K562 (cell line): ENCODE results near the gene ZDHHC18. TPM values are rescaled to one million over a fixed set of nuclear protein-coding genes. Genes with fewer than 3 reads are reported as not detected.

Source experiments
- CREM ChIP-seq: IDR thresholded peaks from 2 replicates; pipeline ENCODE4 v1.6.1; 2014; ENCODE audit warnings: antibody characterized with exemption, low read depth
- DPF2 ChIP-seq: fragments of 450-650 bp; IDR thresholded peaks from 2 replicates; pipeline ENCODE4 v1.6.1; 2016
- ERF ChIP-seq: fragments of 450-650 bp; formaldehyde crosslinking; IDR thresholded peaks from 2 replicates; pipeline ENCODE4 v1.4.0; 2020; ENCODE audit warnings: mild to moderate bottlenecking, mixed read lengths
- GATAD2B ChIP-seq: fragments of 450-650 bp; IDR thresholded peaks from 2 replicates; pipeline ENCODE4 v1.6.1; 2017; ENCODE audit warnings: mild to moderate bottlenecking, borderline replicate concordance
- LCOR ChIP-seq: sonication (generic); formaldehyde crosslinking; IDR thresholded peaks from 2 replicates; pipeline ENCODE4 v1.8.0; 2022; ENCODE audit warnings: mild to moderate bottlenecking, missing genetic modification reagents
- MCM7 ChIP-seq, 2 experiments: fragments of 450-650 bp; IDR thresholded peaks; 2 replicates each; pipeline ENCODE4 v1.6.1; 2016 to 2018
- MEIS2 ChIP-seq: fragments of 450-650 bp; IDR thresholded peaks from 2 replicates; pipeline ENCODE4 v1.6.1; 2014; ENCODE audit warnings: mild to moderate bottlenecking; ENCODE audit not compliant: partially characterized antibody
- PML ChIP-seq: IDR thresholded peaks from 2 replicates; pipeline ENCODE4 v1.6.1; 2012; ENCODE audit warnings: low read length, inconsistent platforms
- RAD21 ChIP-seq, 2 experiments: fragments of 250-450 bp in 1 of 2; fragments of 450-650 bp in 1 of 2; sonication (Bioruptor Pico) in 1 of 2; formaldehyde crosslinking in 1 of 2; IDR thresholded peaks in 1 of 2; conservative IDR thresholded peaks in 1 of 2; 2 replicates each; pipeline versions ENCODE4 v1.4.0 to v1.8.0; 2020 to 2022; ENCODE audit warnings: mild to moderate bottlenecking in 2 of 2, moderate library complexity in 1 of 2
- SOX6 ChIP-seq: fragments of 450-650 bp; IDR thresholded peaks from 2 replicates; pipeline ENCODE4 v1.6.1; 2014; ENCODE audit warnings: mild to moderate bottlenecking
- SRF ChIP-seq, 2 experiments: fragments of 250-450, 450-650 bp in 1 of 2; sonication (Bioruptor Pico) in 1 of 2; sonication (generic) in 1 of 2; formaldehyde crosslinking; IDR thresholded peaks; 2 replicates each; pipeline versions ENCODE4 v1.5.0 to v1.5.1; 2020 to 2022; ENCODE audit warnings: mild to moderate bottlenecking in 1 of 2, missing genetic modification reagents in 1 of 2
- ZNF274 ChIP-seq: IDR thresholded peaks from 2 replicates; pipeline ENCODE4 v1.6.1; 2011; ENCODE audit warnings: low read depth, mild to moderate bottlenecking, low read length, moderate library complexity, borderline replicate concordance
- ZNF75A ChIP-seq: fragments of 450-650 bp; formaldehyde crosslinking; IDR thresholded peaks from 2 replicates; pipeline ENCODE4 v1.4.0; 2020; ENCODE audit warnings: mild to moderate bottlenecking
- polyA plus RNA-seq, 8 experiments: library from polyadenylated mRNA; depleted of rRNA in 4 of 8; stranded (reverse) in 5 of 8; unstranded in 3 of 8; fragments of >200 nt; fragmentation: Nextera tagmentation in 2 of 8; fragmentation: Illumina TruSeq in 1 of 8; extraction: Ambion mirVana in 2 of 8; extraction: Trizol in 1 of 8; gene quantifications; 2 replicates each; pipeline versions ENCODE4 v1.2.1 to v1.2.3, GENCODE V29; 2011 to 2014; ENCODE audit warnings: inconsistent platforms in 1 of 8, missing spikeins in 1 of 8
- total RNA-seq, 7 experiments: library from RNA; depleted of rRNA in 6 of 7; stranded (reverse); fragments of >200 nt in 6 of 7; fragmentation: Illumina TruSeq in 2 of 7; extraction: Trizol in 2 of 7; gene quantifications; 2 replicates each; pipeline versions ENCODE4 v1.2.1 to v1.2.3, GENCODE V29; 2011 to 2021; ENCODE audit warnings: low replicate concordance in 1 of 7
- TF ChIP-seq, protein P1 (sequence below): sonication (generic); formaldehyde crosslinking; IDR thresholded peaks from 2 replicates; pipeline ENCODE4 v1.8.0; 2022; ENCODE audit warnings: mild to moderate bottlenecking, missing genetic modification reagents
- TF ChIP-seq, protein P2 (sequence below), 2 experiments: IDR thresholded peaks; 2 replicates each; pipeline ENCODE4 v1.6.1; 2012; ENCODE audit warnings: improper control_type of control experiment in 2 of 2, low read depth in 2 of 2, low read length in 2 of 2, borderline replicate concordance in 1 of 2
- TF ChIP-seq, protein P3 (sequence below): conservative IDR thresholded peaks from 2 replicates; pipeline ENCODE4 v1.6.1; 2011; ENCODE audit warnings: low read depth, mild to moderate bottlenecking, low read length; ENCODE audit not compliant: control insufficient read depth
- TF ChIP-seq, protein P4 (sequence below): fragments of 200-800 bp; sonication (Bioruptor generic); IDR thresholded peaks from 2 replicates; pipeline ENCODE4 v1.6.1; 2017; ENCODE audit warnings: missing genetic modification characterization, missing compliant biosample characterization
- TF ChIP-seq, protein P5 (sequence below): fragments of 200-800 bp; sonication (Bioruptor generic); IDR thresholded peaks from 2 replicates; pipeline ENCODE4 v1.6.1; 2017; ENCODE audit warnings: missing genetic modification characterization, missing compliant biosample characterization
- TF ChIP-seq, protein P6 (sequence below): sonication (generic); formaldehyde crosslinking; IDR thresholded peaks from 2 replicates; pipeline ENCODE4 v1.8.0; 2022; ENCODE audit warnings: missing genetic modification reagents, mild to moderate bottlenecking, moderate library complexity, borderline replicate concordance

Gene ZDHHC18
- total and polyA plus RNA-seq, 9 of the 15 experiments (the other 6 are each of a cell fraction or from before 2014, with no cell fraction given), result 0.42 to 35.6 (median 15.8) TPM

DNA sequence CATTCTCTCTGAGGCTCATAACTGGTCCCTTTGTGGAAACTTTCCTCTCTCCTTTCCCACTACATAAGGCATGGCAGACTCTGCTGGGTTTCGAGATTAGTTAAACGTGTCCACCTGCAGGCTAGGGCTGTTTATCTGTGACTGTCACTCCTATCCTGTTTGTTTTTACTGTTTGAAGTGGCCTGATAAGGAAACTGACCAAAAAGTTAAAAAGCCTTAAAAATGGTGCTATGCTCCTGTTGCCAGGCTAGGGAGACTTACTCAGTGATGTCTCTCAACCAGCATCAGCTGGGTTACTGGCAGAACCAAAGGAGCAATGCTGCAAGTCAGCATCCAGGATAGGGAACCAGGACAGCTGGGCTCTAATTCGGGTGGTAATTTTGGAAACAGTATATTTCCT, 34.9 kb upstream of the ZDHHC18 start (continued):
- no peak for TF ChIP-seq MCM7 (IDR thresholded peaks at IDR 0.05)
- TF ChIP-seq, protein P1, sequence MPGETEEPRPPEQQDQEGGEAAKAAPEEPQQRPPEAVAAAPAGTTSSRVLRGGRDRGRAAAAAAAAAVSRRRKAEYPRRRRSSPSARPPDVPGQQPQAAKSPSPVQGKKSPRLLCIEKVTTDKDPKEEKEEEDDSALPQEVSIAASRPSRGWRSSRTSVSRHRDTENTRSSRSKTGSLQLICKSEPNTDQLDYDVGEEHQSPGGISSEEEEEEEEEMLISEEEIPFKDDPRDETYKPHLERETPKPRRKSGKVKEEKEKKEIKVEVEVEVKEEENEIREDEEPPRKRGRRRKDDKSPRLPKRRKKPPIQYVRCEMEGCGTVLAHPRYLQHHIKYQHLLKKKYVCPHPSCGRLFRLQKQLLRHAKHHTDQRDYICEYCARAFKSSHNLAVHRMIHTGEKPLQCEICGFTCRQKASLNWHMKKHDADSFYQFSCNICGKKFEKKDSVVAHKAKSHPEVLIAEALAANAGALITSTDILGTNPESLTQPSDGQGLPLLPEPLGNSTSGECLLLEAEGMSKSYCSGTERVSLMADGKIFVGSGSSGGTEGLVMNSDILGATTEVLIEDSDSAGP (CRISPR knock-in tag), result 0 out of 2 replicates have a peak, but pooled peaks have one; percentile 34
- TF ChIP-seq ZNF75A (CRISPR knock-in tag), result no peak
- TF ChIP-seq SRF (CRISPR knock-in tag; IDR thresholded peaks at IDR 0.05), result peak in 1 of 2 experiments; percentile 54; a peak in 1 of 4 replicates
- peak; percentile 94 for TF ChIP-seq SOX6
- TF ChIP-seq MEIS2, result peak; percentile 82
- TF ChIP-seq DPF2, result peak; percentile 95
- TF ChIP-seq, protein P2, sequence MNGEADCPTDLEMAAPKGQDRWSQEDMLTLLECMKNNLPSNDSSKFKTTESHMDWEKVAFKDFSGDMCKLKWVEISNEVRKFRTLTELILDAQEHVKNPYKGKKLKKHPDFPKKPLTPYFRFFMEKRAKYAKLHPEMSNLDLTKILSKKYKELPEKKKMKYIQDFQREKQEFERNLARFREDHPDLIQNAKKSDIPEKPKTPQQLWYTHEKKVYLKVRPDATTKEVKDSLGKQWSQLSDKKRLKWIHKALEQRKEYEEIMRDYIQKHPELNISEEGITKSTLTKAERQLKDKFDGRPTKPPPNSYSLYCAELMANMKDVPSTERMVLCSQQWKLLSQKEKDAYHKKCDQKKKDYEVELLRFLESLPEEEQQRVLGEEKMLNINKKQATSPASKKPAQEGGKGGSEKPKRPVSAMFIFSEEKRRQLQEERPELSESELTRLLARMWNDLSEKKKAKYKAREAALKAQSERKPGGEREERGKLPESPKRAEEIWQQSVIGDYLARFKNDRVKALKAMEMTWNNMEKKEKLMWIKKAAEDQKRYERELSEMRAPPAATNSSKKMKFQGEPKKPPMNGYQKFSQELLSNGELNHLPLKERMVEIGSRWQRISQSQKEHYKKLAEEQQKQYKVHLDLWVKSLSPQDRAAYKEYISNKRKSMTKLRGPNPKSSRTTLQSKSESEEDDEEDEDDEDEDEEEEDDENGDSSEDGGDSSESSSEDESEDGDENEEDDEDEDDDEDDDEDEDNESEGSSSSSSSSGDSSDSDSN (IDR thresholded peaks at IDR 0.05; ENCODE audit: borderline replicate concordance in 1 of 2, low read depth in 2 of 2, low read length in 2 of 2), result no peak
- TF ChIP-seq, protein P3, sequence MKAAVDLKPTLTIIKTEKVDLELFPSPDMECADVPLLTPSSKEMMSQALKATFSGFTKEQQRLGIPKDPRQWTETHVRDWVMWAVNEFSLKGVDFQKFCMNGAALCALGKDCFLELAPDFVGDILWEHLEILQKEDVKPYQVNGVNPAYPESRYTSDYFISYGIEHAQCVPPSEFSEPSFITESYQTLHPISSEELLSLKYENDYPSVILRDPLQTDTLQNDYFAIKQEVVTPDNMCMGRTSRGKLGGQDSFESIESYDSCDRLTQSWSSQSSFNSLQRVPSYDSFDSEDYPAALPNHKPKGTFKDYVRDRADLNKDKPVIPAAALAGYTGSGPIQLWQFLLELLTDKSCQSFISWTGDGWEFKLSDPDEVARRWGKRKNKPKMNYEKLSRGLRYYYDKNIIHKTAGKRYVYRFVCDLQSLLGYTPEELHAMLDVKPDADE, result peak; percentile 73; the same call in 1 of the 2 replicates
- peak in 1 of 2 experiments; percentile 16; a peak in 1 of 4 replicates for TF ChIP-seq RAD21 (CRISPR knock-in tag; conservative IDR thresholded peaks at IDR 0.05 in 1 of 2, IDR thresholded peaks at IDR 0.05 in 1 of 2)
- TF ChIP-seq, protein P4, sequence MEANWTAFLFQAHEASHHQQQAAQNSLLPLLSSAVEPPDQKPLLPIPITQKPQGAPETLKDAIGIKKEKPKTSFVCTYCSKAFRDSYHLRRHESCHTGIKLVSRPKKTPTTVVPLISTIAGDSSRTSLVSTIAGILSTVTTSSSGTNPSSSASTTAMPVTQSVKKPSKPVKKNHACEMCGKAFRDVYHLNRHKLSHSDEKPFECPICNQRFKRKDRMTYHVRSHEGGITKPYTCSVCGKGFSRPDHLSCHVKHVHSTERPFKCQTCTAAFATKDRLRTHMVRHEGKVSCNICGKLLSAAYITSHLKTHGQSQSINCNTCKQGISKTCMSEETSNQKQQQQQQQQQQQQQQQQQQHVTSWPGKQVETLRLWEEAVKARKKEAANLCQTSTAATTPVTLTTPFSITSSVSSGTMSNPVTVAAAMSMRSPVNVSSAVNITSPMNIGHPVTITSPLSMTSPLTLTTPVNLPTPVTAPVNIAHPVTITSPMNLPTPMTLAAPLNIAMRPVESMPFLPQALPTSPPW, result peak; percentile 41
- TF ChIP-seq ZNF274, result peak; percentile 63; the same call in 1 of the 2 replicates
- TF ChIP-seq, protein P5, sequence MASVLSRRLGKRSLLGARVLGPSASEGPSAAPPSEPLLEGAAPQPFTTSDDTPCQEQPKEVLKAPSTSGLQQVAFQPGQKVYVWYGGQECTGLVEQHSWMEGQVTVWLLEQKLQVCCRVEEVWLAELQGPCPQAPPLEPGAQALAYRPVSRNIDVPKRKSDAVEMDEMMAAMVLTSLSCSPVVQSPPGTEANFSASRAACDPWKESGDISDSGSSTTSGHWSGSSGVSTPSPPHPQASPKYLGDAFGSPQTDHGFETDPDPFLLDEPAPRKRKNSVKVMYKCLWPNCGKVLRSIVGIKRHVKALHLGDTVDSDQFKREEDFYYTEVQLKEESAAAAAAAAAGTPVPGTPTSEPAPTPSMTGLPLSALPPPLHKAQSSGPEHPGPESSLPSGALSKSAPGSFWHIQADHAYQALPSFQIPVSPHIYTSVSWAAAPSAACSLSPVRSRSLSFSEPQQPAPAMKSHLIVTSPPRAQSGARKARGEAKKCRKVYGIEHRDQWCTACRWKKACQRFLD (CRISPR knock-in tag), result peak; percentile 95
- TF ChIP-seq PML, result peak; percentile 95
- TF ChIP-seq ERF (CRISPR knock-in tag), result 0 out of 2 replicates have a peak, but pooled peaks have one; percentile 26
- TF ChIP-seq LCOR (CRISPR knock-in tag), result peak; percentile 95
- peak; percentile 65; the same call in 1 of the 2 replicates for TF ChIP-seq GATAD2B
- TF ChIP-seq, protein P6, sequence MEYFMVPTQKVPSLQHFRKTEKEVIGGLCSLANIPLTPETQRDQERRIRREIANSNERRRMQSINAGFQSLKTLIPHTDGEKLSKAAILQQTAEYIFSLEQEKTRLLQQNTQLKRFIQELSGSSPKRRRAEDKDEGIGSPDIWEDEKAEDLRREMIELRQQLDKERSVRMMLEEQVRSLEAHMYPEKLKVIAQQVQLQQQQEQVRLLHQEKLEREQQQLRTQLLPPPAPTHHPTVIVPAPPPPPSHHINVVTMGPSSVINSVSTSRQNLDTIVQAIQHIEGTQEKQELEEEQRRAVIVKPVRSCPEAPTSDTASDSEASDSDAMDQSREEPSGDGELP, result peak; percentile 64
- peak; percentile 72 for TF ChIP-seq CREM
